ENCODE data around the gene RPS6KA1. TPM values are rescaled to one million over a fixed set of nuclear protein-coding genes. Genes with fewer than 3 reads are reported as not detected.
"Not testable (repeated sequence)": the region's sequence is repeated elsewhere in the genome, so short reads cannot be mapped to it uniquely, and the experiment has no call there.

The RPS6KA1 gene
- total RNA-seq, 1 donor from 2014 or later, result 9.6 TPM

GRCh38 chr1:26580116-26580515 is 50.6 kb downstream of the RPS6KA1 start:
- H3K4me1 ChIP-seq, result no peaks in the 10 kb centered on the region
- intact Hi-C loops (cut with DNase I), result no loop called here
- TF ChIP-seq CTCF (IDR thresholded peaks at IDR 0.05), result no peak
- no peaks in the 10 kb centered on the region for H3K9me3 ChIP-seq
- no peaks in the 10 kb centered on the region for H3K36me3 ChIP-seq
- no peaks in the 10 kb centered on the region for H3K27me3 ChIP-seq
- H3K4me3 ChIP-seq, result no peak overlapping the region
- no peak for DNase-seq (ENCODE audit: low spot score in 2 of 2)
- H3K27ac ChIP-seq, result no peak overlapping the region

GRCh38 chr1:26581287-26581651 is 51.7 kb downstream of the RPS6KA1 start:
- no peaks in the 10 kb centered on the region for H3K4me1 ChIP-seq
- no peak for TF ChIP-seq CTCF (IDR thresholded peaks at IDR 0.05)
- intact Hi-C loops (cut with DNase I), result no loop called here
- H3K4me3 ChIP-seq, result no peak overlapping the region
- no peaks in the 10 kb centered on the region for H3K36me3 ChIP-seq
- no peak overlapping the region for H3K27ac ChIP-seq
- H3K9me3 ChIP-seq, result no peaks in the 10 kb centered on the region
- no peaks in the 10 kb centered on the region for H3K27me3 ChIP-seq
- DNase-seq (ENCODE audit: low spot score in 2 of 2), result no peak

GRCh38 chr1:26582053-26582835 is 52.7 kb downstream of the RPS6KA1 start:
- no peak for DNase-seq (ENCODE audit: low spot score in 2 of 2)
- no peaks in the 10 kb centered on the region for H3K36me3 ChIP-seq
- H3K27ac ChIP-seq, result no peak overlapping the region
- H3K4me3 ChIP-seq, result no peak overlapping the region
- no peaks in the 10 kb centered on the region for H3K9me3 ChIP-seq
- no peaks in the 10 kb centered on the region for H3K4me1 ChIP-seq
- intact Hi-C loops (cut with DNase I), result no loop called here
- no peaks in the 10 kb centered on the region for H3K27me3 ChIP-seq
- TF ChIP-seq CTCF (IDR thresholded peaks at IDR 0.05), result no peak

- no peaks in the 10 kb centered on the region for H3K27me3 ChIP-seq
- intact Hi-C loops (cut with DNase I), result no loop called here
- no peaks in the 10 kb centered on the region for H3K4me1 ChIP-seq
- H3K9me3 ChIP-seq, result peaks cover 0 to 1% of the 10 kb centered on the region in 2 donors
- H3K27ac ChIP-seq, result no peak overlapping the region
- peak; percentile 50 to 67 for DNase-seq (ENCODE audit: low spot score in 2 of 2)
- H3K36me3 ChIP-seq, result no peaks in the 10 kb centered on the region
- no peak for TF ChIP-seq CTCF (IDR thresholded peaks at IDR 0.05)
- no peak overlapping the region for H3K4me3 ChIP-seq
Observed at GRCh38 chr1:26582836-26583460, 53.4 kb downstream of the RPS6KA1 start.

- H3K27ac ChIP-seq, result no peak overlapping the region
- no peak for DNase-seq (ENCODE audit: low spot score in 2 of 2)
- H3K4me1 ChIP-seq, result no peaks in the 10 kb centered on the region
- peaks cover 0 to 10% of the 10 kb centered on the region in 2 donors for H3K9me3 ChIP-seq
- no peaks in the 10 kb centered on the region for H3K36me3 ChIP-seq
- H3K27me3 ChIP-seq, result no peaks in the 10 kb centered on the region
- intact Hi-C loops (cut with DNase I), result no loop called here
- no peak for TF ChIP-seq CTCF (IDR thresholded peaks at IDR 0.05)
- no peak overlapping the region for H3K4me3 ChIP-seq
Observed at GRCh38 chr1:26583646-26584485, 54.3 kb downstream of the RPS6KA1 start.

- H3K36me3 ChIP-seq; H3K27me3 ChIP-seq; H3K4me3 ChIP-seq; intact Hi-C loops (cut with DNase I); DNase-seq (ENCODE audit: low spot score in 2 of 2); H3K4me1 ChIP-seq; H3K27ac ChIP-seq: not testable (repeated sequence)
- peaks cover 0 to 12% of the 10 kb centered on the region in 2 donors for H3K9me3 ChIP-seq
Observed at GRCh38 chr1:26584588-26584987, 55.0 kb downstream of the RPS6KA1 start.
